SK-N-SH (cell line): Measurements from ENCODE around the gene IGSF9B.

Experiments used
- CTCF ChIP-seq: fragments of 200-600 bp; sonication (generic); IDR thresholded peaks from 2 replicates; pipeline ENCODE4 v1.6.1; 2017; ENCODE audit warnings: antibody characterized with exemption, mild to moderate bottlenecking, moderate library complexity
- EP300 ChIP-seq, 2 experiments: IDR thresholded peaks; 2 replicates each; pipeline versions ENCODE4 v1.4.0 to v1.6.1; 2012; ENCODE audit warnings: borderline replicate concordance in 1 of 2, low read depth in 1 of 2, low read length in 1 of 2
- EZH2phosphoT487 ChIP-seq: fragments of 200-600 bp; sonication (generic); IDR thresholded peaks from 2 replicates; pipeline ENCODE4 v1.6.1; 2017; ENCODE audit warnings: low read depth, mixed run types, mild to moderate bottlenecking, antibody characterized with exemption, moderate library complexity, borderline replicate concordance
- IRF3 ChIP-seq: fragments of 150-350 bp; IDR thresholded peaks from 2 replicates; pipeline ENCODE4 v1.6.1; 2016; ENCODE audit warnings: mild to moderate bottlenecking, low read depth, low read length
- JUND ChIP-seq: IDR thresholded peaks from 2 replicates; pipeline ENCODE4 v1.4.0; 2012
- MXI1 ChIP-seq: IDR thresholded peaks from 2 replicates; pipeline ENCODE4 v1.6.1; 2012; ENCODE audit warnings: mild to moderate bottlenecking, low read depth, low read length, improper control_type of control experiment
- POLR2AphosphoS5 ChIP-seq: IDR thresholded peaks from 2 replicates; pipeline ENCODE4 v1.6.1; 2012; ENCODE audit warnings: low read depth, low read length
- RCOR1 ChIP-seq: fragments of 150-350 bp; IDR thresholded peaks from 2 replicates; pipeline ENCODE4 v1.6.1; 2017; ENCODE audit warnings: antibody characterized with exemption, low read length
- REST ChIP-seq: IDR thresholded peaks from 2 replicates; pipeline ENCODE4 v1.6.1; 2012; ENCODE audit warnings: mild to moderate bottlenecking, low read depth, low read length, moderate library complexity
- SIN3A ChIP-seq: IDR thresholded peaks from 2 replicates; pipeline ENCODE4 v1.6.1; 2012; ENCODE audit warnings: low read depth, mild to moderate bottlenecking, low read length, moderate library complexity, borderline replicate concordance
- SMC3 ChIP-seq: IDR thresholded peaks from 2 replicates; pipeline ENCODE4 v1.6.1; 2012; ENCODE audit warnings: low read depth, low read length, improper control_type of control experiment
- USF1 ChIP-seq: IDR thresholded peaks from 2 replicates; pipeline ENCODE4 v1.4.0; 2012; ENCODE audit warnings: low read depth, borderline replicate concordance
- YY1 ChIP-seq: IDR thresholded peaks from 2 replicates; pipeline ENCODE4 v1.4.0; 2012; ENCODE audit warnings: low read depth, mild to moderate bottlenecking
- ZBTB33 ChIP-seq: IDR thresholded peaks from 2 replicates; pipeline ENCODE4 v1.4.0; 2012; ENCODE audit warnings: low read depth, borderline replicate concordance

GRCh38 chr11:133886029-133886428 lies 70.7 kb downstream of the IGSF9B start:
- TF ChIP-seq JUND = no peak
- no peak for TF ChIP-seq MXI1
- no peak for TF ChIP-seq CTCF
- no peak for TF ChIP-seq YY1
- no peak for TF ChIP-seq ZBTB33
- no peak for TF ChIP-seq REST
- TF ChIP-seq SIN3A = no peak
- TF ChIP-seq SMC3 = no peak
- no peak for TF ChIP-seq USF1
- TF ChIP-seq EP300 (IDR thresholded peaks at IDR 0.05; ENCODE audit: borderline replicate concordance in 1 of 2, low read depth in 1 of 2, low read length in 1 of 2) = no peak
- no peak for TF ChIP-seq POLR2AphosphoS5
- TF ChIP-seq IRF3 = no peak
- no peak for TF ChIP-seq RCOR1
- no peak for TF ChIP-seq EZH2phosphoT487
